ENCODE data around the gene SFMBT1.

DNA sequence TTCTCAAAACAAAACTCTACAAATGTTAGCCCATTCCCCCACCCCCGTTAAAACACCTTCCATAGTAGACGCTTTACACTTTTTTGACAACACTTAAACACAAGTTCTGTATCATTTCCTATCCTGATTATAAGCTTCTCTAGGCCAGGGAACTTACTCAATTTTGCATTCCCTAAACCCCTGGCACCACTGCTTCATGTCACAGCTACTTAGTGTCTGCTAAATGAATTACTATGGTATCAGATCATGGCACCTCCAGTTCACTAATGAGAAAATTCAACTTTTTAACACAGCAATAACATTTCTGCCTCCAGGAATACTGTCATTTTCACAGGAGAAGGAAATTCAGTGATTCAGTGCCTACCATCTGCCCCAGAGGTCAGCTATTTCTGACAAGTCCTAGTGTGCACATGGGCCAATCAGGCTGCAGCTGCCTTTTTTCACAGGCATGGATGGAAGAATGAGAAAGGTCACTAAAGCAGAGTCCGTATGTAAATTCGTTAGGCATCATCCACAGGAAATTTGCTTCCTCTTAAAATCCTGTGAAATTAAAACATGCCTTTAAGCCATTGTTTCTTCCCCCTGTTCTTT is 18.5 kb downstream of the SFMBT1 start:
- TF ChIP-seq POLR2A (IDR thresholded peaks at IDR 0.05) (no peak), EP300 (IDR thresholded peaks at IDR 0.05) (no peak)
- TF ChIP-seq, protein P1, sequence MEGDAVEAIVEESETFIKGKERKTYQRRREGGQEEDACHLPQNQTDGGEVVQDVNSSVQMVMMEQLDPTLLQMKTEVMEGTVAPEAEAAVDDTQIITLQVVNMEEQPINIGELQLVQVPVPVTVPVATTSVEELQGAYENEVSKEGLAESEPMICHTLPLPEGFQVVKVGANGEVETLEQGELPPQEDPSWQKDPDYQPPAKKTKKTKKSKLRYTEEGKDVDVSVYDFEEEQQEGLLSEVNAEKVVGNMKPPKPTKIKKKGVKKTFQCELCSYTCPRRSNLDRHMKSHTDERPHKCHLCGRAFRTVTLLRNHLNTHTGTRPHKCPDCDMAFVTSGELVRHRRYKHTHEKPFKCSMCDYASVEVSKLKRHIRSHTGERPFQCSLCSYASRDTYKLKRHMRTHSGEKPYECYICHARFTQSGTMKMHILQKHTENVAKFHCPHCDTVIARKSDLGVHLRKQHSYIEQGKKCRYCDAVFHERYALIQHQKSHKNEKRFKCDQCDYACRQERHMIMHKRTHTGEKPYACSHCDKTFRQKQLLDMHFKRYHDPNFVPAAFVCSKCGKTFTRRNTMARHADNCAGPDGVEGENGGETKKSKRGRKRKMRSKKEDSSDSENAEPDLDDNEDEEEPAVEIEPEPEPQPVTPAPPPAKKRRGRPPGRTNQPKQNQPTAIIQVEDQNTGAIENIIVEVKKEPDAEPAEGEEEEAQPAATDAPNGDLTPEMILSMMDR (IDR thresholded peaks at IDR 0.05), result no peak

All from ovary (tissue), 3 donors.